Measurements from ENCODE around the gene IMP4.
A peak's percentile ranks its signal among the peaks of the same experiment; 100 is the strongest.

Gene IMP4

GRCh38 chr2:130359466-130359865 is 16.8 kb downstream of the IMP4 start:
- H3K27ac ChIP-seq (ENCODE audit: low read depth, low read length) = no peak overlapping the region
- no peaks in the 10 kb centered on the region for H3K27me3 ChIP-seq (ENCODE audit: control insufficient read depth in 1 of 2, insufficient read depth in 2 of 2, low read length in 2 of 2)
- H3K9me3 ChIP-seq (ENCODE audit: low read length) = no peaks in the 10 kb centered on the region
- no peak overlapping the region for H3K4me3 ChIP-seq (ENCODE audit: low read depth in 1 of 2, low read length in 2 of 2)
- H3K36me3 ChIP-seq (ENCODE audit: insufficient read depth, low read length) = no peaks in the 10 kb centered on the region
- H3K9ac ChIP-seq (ENCODE audit: low read length) = no peak overlapping the region
- H3K4me1 ChIP-seq (ENCODE audit: insufficient read depth, low read length) = peaks cover 14% of the 10 kb centered on the region

GRCh38 chr2:130363479-130363878 is 20.8 kb downstream of the IMP4 start:
- no peaks in the 10 kb centered on the region for H3K4me1 ChIP-seq (ENCODE audit: insufficient read depth, low read length)
- no peaks in the 10 kb centered on the region for H3K9me3 ChIP-seq (ENCODE audit: low read length)
- no peaks in the 10 kb centered on the region for H3K27me3 ChIP-seq (ENCODE audit: control insufficient read depth in 1 of 2, insufficient read depth in 2 of 2, low read length in 2 of 2)

DNA sequence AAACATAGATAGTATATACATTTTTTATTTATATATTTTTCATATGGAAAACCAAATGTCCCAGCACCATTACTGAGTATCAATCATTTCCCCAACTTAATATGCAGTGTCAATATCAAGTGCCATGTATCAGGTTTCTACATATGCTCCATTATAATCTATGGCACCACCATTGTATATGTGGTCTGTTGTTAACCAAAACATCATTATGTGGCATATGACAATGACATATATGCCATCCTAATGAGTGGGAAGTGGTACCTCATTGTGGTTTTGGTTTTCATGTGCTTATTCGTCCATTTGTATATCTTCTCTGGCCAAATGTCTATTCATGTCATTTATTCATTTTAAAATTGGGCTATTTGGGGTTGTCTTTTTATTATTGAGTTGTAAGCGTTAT is 22.4 kb downstream of the IMP4 start:
- Histone ChIP-seq H3K36me3 (ENCODE audit: insufficient read depth, low read length) (no peaks in the 10 kb centered on the region), H3K27ac (ENCODE audit: low read depth, low read length) (no peak overlapping the region), H3K9ac (ENCODE audit: low read length) (no peak overlapping the region), H3K4me3 (ENCODE audit: low read depth in 1 of 2, low read length in 2 of 2) (no peak overlapping the region), H3K9me3 (ENCODE audit: low read length) (no peaks in the 10 kb centered on the region), H3K27me3 (ENCODE audit: control insufficient read depth in 1 of 2, insufficient read depth in 2 of 2, low read length in 2 of 2) (no peaks in the 10 kb centered on the region), H3K4me1 (ENCODE audit: insufficient read depth, low read length) (no peaks in the 10 kb centered on the region)

More at GRCh38 chr2:130363479-130363878, 20.8 kb downstream of the IMP4 start:
- Histone ChIP-seq H3K36me3 (ENCODE audit: insufficient read depth, low read length) (no peaks in the 10 kb centered on the region), H3K27ac (ENCODE audit: low read depth, low read length) (no peak overlapping the region), H3K4me3 (ENCODE audit: low read depth in 1 of 2, low read length in 2 of 2) (no peak overlapping the region), H3K9ac (ENCODE audit: low read length) (no peak overlapping the region)

DNA sequence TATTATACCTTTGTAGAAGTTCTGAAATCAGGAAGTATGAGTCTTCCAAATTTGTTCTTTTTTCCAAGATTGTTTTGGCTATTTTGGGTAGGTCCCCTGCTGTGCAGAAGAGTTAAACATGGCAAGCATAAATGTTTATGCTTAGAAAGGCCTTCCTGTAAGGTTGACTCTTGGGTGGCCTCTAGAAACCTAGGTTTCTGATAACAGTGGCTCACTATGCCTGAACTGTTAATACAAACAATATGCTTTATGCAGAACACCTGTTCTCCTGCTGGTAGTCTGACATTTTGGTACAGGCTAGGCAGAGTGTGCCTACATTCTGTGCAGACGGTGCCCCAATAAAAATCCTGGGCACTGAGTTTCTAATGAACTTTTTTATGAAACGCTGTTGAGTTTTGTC is 23.3 kb downstream of the IMP4 start:
- peaks cover under 1% of the 10 kb centered on the region for H3K4me1 ChIP-seq (ENCODE audit: insufficient read depth, low read length)
- no peaks in the 10 kb centered on the region for H3K9me3 ChIP-seq (ENCODE audit: low read length)
- no peak overlapping the region for H3K4me3 ChIP-seq (ENCODE audit: low read depth in 1 of 2, low read length in 2 of 2)

GRCh38 chr2:130366720-130367119 is 24.0 kb downstream of the IMP4 start:
- H3K9me3 ChIP-seq (ENCODE audit: low read length) = no peaks in the 10 kb centered on the region
- no peak overlapping the region for H3K4me3 ChIP-seq (ENCODE audit: low read depth in 1 of 2, low read length in 2 of 2)
- H3K27ac ChIP-seq (ENCODE audit: low read depth, low read length) = no peak overlapping the region
- H3K9ac ChIP-seq (ENCODE audit: low read length) = no peak overlapping the region
- H3K4me1 ChIP-seq (ENCODE audit: insufficient read depth, low read length) = peaks cover 7% of the 10 kb centered on the region
- no peaks in the 10 kb centered on the region for H3K27me3 ChIP-seq (ENCODE audit: control insufficient read depth in 1 of 2, insufficient read depth in 2 of 2, low read length in 2 of 2)
- H3K36me3 ChIP-seq (ENCODE audit: insufficient read depth, low read length) = no peaks in the 10 kb centered on the region

More for the DNA sequence above, 23.3 kb downstream of the IMP4 start:
- no peak overlapping the region for H3K9ac ChIP-seq (ENCODE audit: low read length)
- no peaks in the 10 kb centered on the region for H3K36me3 ChIP-seq (ENCODE audit: insufficient read depth, low read length)
- H3K27me3 ChIP-seq (ENCODE audit: control insufficient read depth in 1 of 2, insufficient read depth in 2 of 2, low read length in 2 of 2) = no peaks in the 10 kb centered on the region
- H3K27ac ChIP-seq (ENCODE audit: low read depth, low read length) = no peak overlapping the region

DNA sequence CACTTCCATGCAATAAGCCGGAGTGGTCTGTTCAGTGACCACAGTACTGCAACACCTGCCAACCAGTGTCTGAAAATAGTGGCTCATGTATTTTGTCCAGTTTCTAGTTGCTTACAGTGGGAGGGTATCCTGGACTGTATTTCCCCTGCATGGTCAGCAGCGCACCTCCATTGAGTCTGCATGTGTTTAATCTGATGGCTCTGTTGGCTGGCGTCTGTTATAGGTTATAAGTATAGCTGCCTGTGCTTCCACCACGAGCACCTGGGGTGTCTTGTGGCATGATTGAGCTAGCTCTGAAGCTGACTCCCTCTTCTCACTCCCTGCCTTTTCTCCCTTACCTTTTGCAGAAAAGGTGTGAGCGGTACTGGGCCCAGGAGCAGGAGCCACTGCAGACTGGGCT is 26.1 kb downstream of the IMP4 start:
- H3K27me3 ChIP-seq (ENCODE audit: control insufficient read depth in 1 of 2, insufficient read depth in 2 of 2, low read length in 2 of 2) = no peaks in the 10 kb centered on the region
- no peaks in the 10 kb centered on the region for H3K9me3 ChIP-seq (ENCODE audit: low read length)
- H3K4me3 ChIP-seq (ENCODE audit: low read depth in 1 of 2, low read length in 2 of 2) = no peak overlapping the region
- H3K36me3 ChIP-seq (ENCODE audit: insufficient read depth, low read length) = no peaks in the 10 kb centered on the region
- H3K4me1 ChIP-seq (ENCODE audit: insufficient read depth, low read length) = peaks cover 16% of the 10 kb centered on the region
- H3K27ac ChIP-seq (ENCODE audit: low read depth, low read length) = no peak overlapping the region
- no peak overlapping the region for H3K9ac ChIP-seq (ENCODE audit: low read length)

DNA sequence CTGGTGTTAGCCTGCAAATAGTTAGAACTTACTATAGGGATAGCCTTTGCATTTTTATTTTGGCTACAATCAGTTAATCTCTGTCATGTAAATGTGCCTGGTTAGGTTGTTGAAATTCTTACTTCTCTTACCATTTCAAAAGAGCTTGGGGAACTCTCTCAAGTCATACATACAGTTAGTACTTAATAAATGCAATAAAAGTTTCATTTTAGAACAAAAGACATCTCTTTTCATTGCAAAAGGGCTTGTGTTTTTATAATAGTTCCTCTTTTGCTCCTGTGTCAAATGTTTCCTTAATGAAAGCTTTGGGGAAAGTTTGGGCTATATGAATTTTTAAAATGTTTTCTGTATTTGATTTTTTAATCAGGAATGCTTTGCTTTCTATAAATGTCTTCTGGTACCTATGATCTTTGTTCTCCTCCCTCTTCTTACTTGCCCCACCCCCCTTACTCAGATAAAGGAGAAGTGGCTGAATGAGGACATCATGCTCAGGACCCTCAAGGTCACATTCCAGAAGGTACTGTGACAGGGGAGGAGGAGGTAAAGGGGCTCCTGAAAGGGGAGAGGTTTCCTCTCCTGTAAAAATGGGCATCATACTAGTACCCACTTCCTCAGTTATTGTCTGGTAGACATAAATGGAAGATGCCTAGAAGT is 26.7 kb downstream of the IMP4 start:
- H3K27ac ChIP-seq (ENCODE audit: low read depth, low read length) = no peak overlapping the region
- H3K4me3 ChIP-seq (ENCODE audit: low read depth in 1 of 2, low read length in 2 of 2) = no peak overlapping the region
- no peaks in the 10 kb centered on the region for H3K36me3 ChIP-seq (ENCODE audit: insufficient read depth, low read length)
- no peak overlapping the region for H3K9ac ChIP-seq (ENCODE audit: low read length)
- H3K9me3 ChIP-seq (ENCODE audit: low read length) = no peaks in the 10 kb centered on the region
- no peaks in the 10 kb centered on the region for H3K27me3 ChIP-seq (ENCODE audit: control insufficient read depth in 1 of 2, insufficient read depth in 2 of 2, low read length in 2 of 2)
- H3K4me1 ChIP-seq (ENCODE audit: insufficient read depth, low read length) = peaks cover 16% of the 10 kb centered on the region

GRCh38 chr2:130369965-130370341 is 27.3 kb downstream of the IMP4 start:
- no peaks in the 10 kb centered on the region for H3K27me3 ChIP-seq (ENCODE audit: control insufficient read depth in 1 of 2, insufficient read depth in 2 of 2, low read length in 2 of 2)
- no peak overlapping the region for H3K27ac ChIP-seq (ENCODE audit: low read depth, low read length)
- peaks cover 16% of the 10 kb centered on the region for H3K4me1 ChIP-seq (ENCODE audit: insufficient read depth, low read length)

DNA sequence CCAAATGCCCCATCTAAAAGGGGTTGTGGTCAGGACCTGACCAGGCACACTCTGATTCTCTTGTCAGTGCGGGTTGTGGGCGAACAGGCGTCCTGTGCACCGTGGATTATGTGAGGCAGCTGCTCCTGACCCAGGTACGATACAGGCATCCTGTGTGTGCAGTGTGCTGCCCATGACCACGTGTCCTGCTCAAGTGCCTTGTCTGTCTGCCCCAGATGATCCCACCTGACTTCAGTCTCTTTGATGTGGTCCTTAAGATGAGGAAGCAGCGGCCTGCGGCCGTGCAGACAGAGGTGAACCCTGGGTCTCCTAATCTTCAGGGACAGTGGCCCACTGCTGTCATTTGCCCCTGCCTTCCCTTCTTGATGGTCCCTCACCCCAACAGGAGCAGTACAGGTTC is 27.8 kb downstream of the IMP4 start:
- H3K27ac ChIP-seq (ENCODE audit: low read depth, low read length) = no peak overlapping the region
- no peak overlapping the region for H3K4me3 ChIP-seq (ENCODE audit: low read depth in 1 of 2, low read length in 2 of 2)

More at GRCh38 chr2:130369965-130370341, 27.3 kb downstream of the IMP4 start:
- H3K9me3 ChIP-seq (ENCODE audit: low read length) = no peaks in the 10 kb centered on the region
- H3K9ac ChIP-seq (ENCODE audit: low read length) = no peak overlapping the region
- H3K4me3 ChIP-seq (ENCODE audit: low read depth in 1 of 2, low read length in 2 of 2) = no peak overlapping the region
- H3K36me3 ChIP-seq (ENCODE audit: insufficient read depth, low read length) = no peaks in the 10 kb centered on the region

GRCh38 chr2:130371723-130372054 is 29.0 kb downstream of the IMP4 start:
- Histone ChIP-seq H3K4me1 (ENCODE audit: insufficient read depth, low read length) (peaks cover 16% of the 10 kb centered on the region), H3K4me3 (ENCODE audit: low read depth in 1 of 2, low read length in 2 of 2) (peak overlapping the region; percentile 77 to 91), H3K9me3 (ENCODE audit: low read length) (no peaks in the 10 kb centered on the region), H3K9ac (ENCODE audit: low read length) (peak overlapping the region; percentile 33), H3K36me3 (ENCODE audit: insufficient read depth, low read length) (no peaks in the 10 kb centered on the region), H3K27ac (ENCODE audit: low read depth, low read length) (peak overlapping the region; percentile 88), H3K27me3 (ENCODE audit: control insufficient read depth in 1 of 2, insufficient read depth in 2 of 2, low read length in 2 of 2) (no peaks in the 10 kb centered on the region)

More for the DNA sequence above, 27.8 kb downstream of the IMP4 start:
- Histone ChIP-seq H3K27me3 (ENCODE audit: control insufficient read depth in 1 of 2, insufficient read depth in 2 of 2, low read length in 2 of 2) (no peaks in the 10 kb centered on the region), H3K9ac (ENCODE audit: low read length) (no peak overlapping the region), H3K36me3 (ENCODE audit: insufficient read depth, low read length) (no peaks in the 10 kb centered on the region), H3K9me3 (ENCODE audit: low read length) (no peaks in the 10 kb centered on the region), H3K4me1 (ENCODE audit: insufficient read depth, low read length) (peaks cover 16% of the 10 kb centered on the region)

GRCh38 chr2:130372055-130372832 is 29.5 kb downstream of the IMP4 start:
- Histone ChIP-seq H3K9ac (ENCODE audit: low read length) (peak overlapping the region; percentile 66), H3K27me3 (ENCODE audit: control insufficient read depth in 1 of 2, insufficient read depth in 2 of 2, low read length in 2 of 2) (no peaks in the 10 kb centered on the region), H3K36me3 (ENCODE audit: insufficient read depth, low read length) (no peaks in the 10 kb centered on the region), H3K4me1 (ENCODE audit: insufficient read depth, low read length) (peaks cover 16% of the 10 kb centered on the region), H3K9me3 (ENCODE audit: low read length) (no peaks in the 10 kb centered on the region), H3K4me3 (ENCODE audit: low read depth in 1 of 2, low read length in 2 of 2) (peak overlapping the region; percentile 77 to 91), H3K27ac (ENCODE audit: low read depth, low read length) (peak overlapping the region; percentile 88)

Measured in muscle layer of colon (tissue), 2 donors.